Heart right ventricle (tissue), 16 donors: ENCODE data around the gene SH3RF3. TPM values are rescaled to one million over a fixed set of nuclear protein-coding genes. Genes with fewer than 3 reads are reported as not detected.

Source experiments
- ATAC-seq, 8 donors: fragments of 200-7000 bp; cut with Tn5 transposase; one replicate each; pipeline ENCODE4 v1.9.1; 2020; ENCODE audit warnings: mild to moderate bottlenecking in 8 of 8, moderate library complexity in 8 of 8, moderate number of reproducible peaks in 1 of 8
- DNase-seq, 2 donors: peaks; one replicate each; pipeline ENCODE4 v3.0.0-alpha.2; 2020
- H3K27ac ChIP-seq, 10 donors: fragments of 200-600 bp; sonication (generic) in 2 of 10; one replicate each; pipeline versions ENCODE4 v1.5.0 to v1.8.0; 2020 to 2022; ENCODE audit warnings: mild to moderate bottlenecking in 3 of 10
- H3K27me3 ChIP-seq, 7 donors: fragments of 200-600 bp; one replicate each; pipeline ENCODE4 v1.8.0; 2021 to 2022; ENCODE audit warnings: mild to moderate bottlenecking in 2 of 7
- H3K36me3 ChIP-seq, 9 donors: fragments of 200-600 bp; sonication (generic) in 1 of 9; one replicate each; pipeline versions ENCODE4 v1.5.0 to v1.8.0; 2020 to 2022; ENCODE audit warnings: mild to moderate bottlenecking in 2 of 9
- H3K4me1 ChIP-seq, 9 donors: fragments of 200-600 bp; sonication (generic) in 1 of 9; one replicate each; pipeline versions ENCODE4 v1.5.0 to v1.8.0; 2020 to 2022; ENCODE audit warnings: mild to moderate bottlenecking in 4 of 9
- H3K4me3 ChIP-seq, 10 donors: fragments of 200-600 bp; sonication (generic) in 2 of 10; one replicate each; pipeline versions ENCODE4 v1.5.0 to v1.8.0; 2020 to 2022; ENCODE audit warnings: mild to moderate bottlenecking in 7 of 10, moderate library complexity in 2 of 10
- H3K9me3 ChIP-seq, 11 donors: fragments of 200-600 bp in 10 of 11; sonication (generic) in 2 of 11; one replicate each; pipeline versions ENCODE4 v1.5.0 to v1.8.0; 2013 to 2022; ENCODE audit warnings: mild to moderate bottlenecking in 2 of 11, control low read depth in 1 of 11, moderate library complexity in 1 of 11
- CTCF ChIP-seq, 9 donors: fragments of 200-600 bp; sonication (generic) in 2 of 9; IDR thresholded peaks; one replicate each; pipeline versions ENCODE4 v1.5.0 to v1.8.0; 2021 to 2022; ENCODE audit warnings: antibody characterized with exemption in 9 of 9, mild to moderate bottlenecking in 5 of 9, moderate library complexity in 1 of 9
- whole genome bisulfite sequencing, 2 donors: extraction: QIAGEN DNeasy Blood & Tissue Kit; methylation state at CpG; one replicate each; pipeline ENCODE4 v1.1.7; 2013; ENCODE audit warnings: inconsistent platforms in 1 of 2; 5-methylcytosine and 5-hydroxymethylcytosine counted together
- intact Hi-C, 10 donors: fragments of 100-400 bp; cut with DNase I; formaldehyde crosslinking; loops; one replicate each; pipeline versions ENCODE4 v1.11.1 to v1.14.2; 2022
- polyA plus RNA-seq, 2 donors: library from polyadenylated mRNA; stranded (reverse); fragments of 200-250 nt; gene quantifications; one replicate each; pipeline ENCODE4 v1.2.3, GENCODE V29; 2013
- total RNA-seq, 10 donors: library from RNA; stranded (reverse); fragmentation: NEBNext Ultra II Directional in 3 of 10; extraction: Animal tissue kit (Norgen Biotek cat#: 25700) in 3 of 10; gene quantifications; one replicate each; pipeline versions ENCODE4 v1.2.1 to v1.2.4, GENCODE V29; 2021 to 2023
- donor health status: Arrhythmogenic right ventricular cardiomyopathy.
- donor health status: ischemic (EF 13 %, LVEDD 7.1; RV severe dilation, severe dysfunction).
- donor health status: healthy with polysubstance abuse.
- donor health status: DM: no; HTN: yes; CAD: no.
- donor health status: DM: no; HTN: no; CAD: no.
- donor health status: ischemic (EF 25% LVEDD 6.9; RV normal size, moderate dysfunction).
- donor health status: ischemic (EF 25% LVEDD 5.7; RV mildly dilated, moderate dysfunction).
- donor health status: healthy.
- donor health status: DM: yes; HTN: yes; CAD: no.
- donor health status: Ischemic cardiomyopathy.
- donor health status: ischemic (EF 35%, LVEDD 5.7; RV mildly dilated, moderate dysfunction).
- donor health status: nonischemic (EF 11% LVEDD 7.7; RV severe dilation, severe dysfunction).
- donor health status: DM: yes; HTN: yes; CAD: no.
- donor health status: PGD.
- donor health status: ischemic (EF 29% LVEDD 5.4; RV normal size, mild dysfunction).
- donor health status: nonischemic (EF 23%, LVEDD 6.1; RV moderate dilation, normal function).

The SH3RF3 gene
- total and polyA plus RNA-seq, 12 donors: 5.0 to 11.5 (median 8.6) TPM

GRCh38 chr2:109091526-109091925 is 37.5 kb upstream of the SH3RF3 start:
- ATAC-seq (no peak), DNase-seq (no peak)
- WGBS, 2 donors: 89 to 95% methylated on average over 4 of the region's 4 CpGs
- intact Hi-C loops: no loop called here
- H3K4me1 ChIP-seq: no peaks in the 10 kb centered on the region
- no peak overlapping the region for H3K4me3 ChIP-seq
- no peaks in the 10 kb centered on the region for H3K27me3 ChIP-seq
- no peaks in the 10 kb centered on the region for H3K36me3 ChIP-seq
- no peak overlapping the region for H3K27ac ChIP-seq
- TF ChIP-seq CTCF (IDR thresholded peaks at IDR 0.05): no peak
- peaks cover 0 to 20% (median 0%) of the 10 kb centered on the region in 11 donors for H3K9me3 ChIP-seq

GRCh38 chr2:109094144-109094543 is 34.9 kb upstream of the SH3RF3 start:
- 92 to 93% methylated on average over 3 of the region's 3 CpGs for WGBS, 2 donors
- intact Hi-C loops: no loop called here
- H3K4me3 ChIP-seq: no peak overlapping the region
- peaks cover 0 to 20% (median 0%) of the 10 kb centered on the region in 11 donors for H3K9me3 ChIP-seq
- no peaks in the 10 kb centered on the region for H3K27me3 ChIP-seq
- H3K27ac ChIP-seq: no peak overlapping the region
- peaks cover 0 to 10% (median 0%) of the 10 kb centered on the region in 9 donors for H3K4me1 ChIP-seq
- no peak for TF ChIP-seq CTCF (IDR thresholded peaks at IDR 0.05)
- DNase-seq: no peak
- ATAC-seq: no peak
- H3K36me3 ChIP-seq: no peaks in the 10 kb centered on the region

- no peak for TF ChIP-seq CTCF (IDR thresholded peaks at IDR 0.05)
- Histone ChIP-seq H3K4me1 (peaks cover 0 to 10% (median 0%) of the 10 kb centered on the region in 9 donors), H3K4me3 (no peak overlapping the region), H3K9me3 (peaks cover 0 to 15% (median 0%) of the 10 kb centered on the region in 11 donors), H3K27ac (no peak overlapping the region), H3K27me3 (peaks cover 0 to 33% (median 6%) of the 10 kb centered on the region in 7 donors), H3K36me3 (no peaks in the 10 kb centered on the region)
- DNase-seq: no peak
- WGBS, 2 donors: 48 to 53% methylated on average over 3 of the region's 3 CpGs
- intact Hi-C loops: no loop called here
- peak in 1 of 8 donors; percentile 46 for ATAC-seq
Measured at GRCh38 chr2:109098251-109098920, 30.6 kb upstream of the SH3RF3 start.

- no peak for ATAC-seq
- intact Hi-C loops: no loop called here
- no peak overlapping the region for H3K4me3 ChIP-seq
- peaks cover 0 to 37% (median 6%) of the 10 kb centered on the region in 7 donors for H3K27me3 ChIP-seq
- H3K9me3 ChIP-seq: peaks cover 0 to 12% (median 0%) of the 10 kb centered on the region in 11 donors
- no peak for TF ChIP-seq CTCF (IDR thresholded peaks at IDR 0.05)
- 76 to 82% methylated on average over 7 of the region's 7 CpGs for WGBS, 2 donors
- H3K4me1 ChIP-seq: peaks cover 0 to 10% (median 0%) of the 10 kb centered on the region in 9 donors
- no peak overlapping the region for H3K27ac ChIP-seq
- no peak for DNase-seq
- no peaks in the 10 kb centered on the region for H3K36me3 ChIP-seq
Measured at GRCh38 chr2:109098921-109099273, 30.1 kb upstream of the SH3RF3 start.
